HG03439 (cell line): ENCODE measurements around the gene PRSS35.
"Not testable (repeated sequence)": the region's sequence is repeated elsewhere in the genome, so short reads cannot be mapped to it uniquely, and the experiment has no call there.

Experiments used
- ATAC-seq: cut with Tn5 transposase; IDR thresholded peaks from one replicate; pipeline ENCODE4 v1.9.1; 2021; ENCODE audit warnings: mild to moderate bottlenecking, moderate library complexity; ENCODE audit not compliant: unreplicated experiment

The PRSS35 gene

GRCh38 chr6:83514866-83515466 lies 2.6 kb downstream of the PRSS35 start:
- ATAC-seq, result no peak

DNA sequence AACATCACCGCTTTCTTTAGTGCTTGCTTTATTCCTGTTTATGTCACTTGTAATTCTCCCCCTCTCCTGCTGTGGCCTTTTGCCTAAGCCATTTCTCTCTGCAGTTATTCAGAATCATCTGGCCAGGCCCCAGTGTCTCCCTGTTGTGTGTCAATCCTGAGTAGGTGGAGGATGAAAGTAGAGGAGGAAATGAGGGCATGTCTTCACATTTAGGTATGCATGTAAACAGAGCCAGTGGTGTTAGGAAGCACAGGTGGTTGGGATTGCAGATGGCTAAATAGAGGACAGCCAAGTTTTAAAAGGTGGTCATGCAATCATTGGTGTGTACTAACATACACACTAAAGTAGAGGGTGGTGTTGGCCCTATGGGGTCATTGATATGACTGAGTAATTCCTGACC lies 5.2 kb downstream of the PRSS35 start:
- ATAC-seq, result no peak

DNA sequence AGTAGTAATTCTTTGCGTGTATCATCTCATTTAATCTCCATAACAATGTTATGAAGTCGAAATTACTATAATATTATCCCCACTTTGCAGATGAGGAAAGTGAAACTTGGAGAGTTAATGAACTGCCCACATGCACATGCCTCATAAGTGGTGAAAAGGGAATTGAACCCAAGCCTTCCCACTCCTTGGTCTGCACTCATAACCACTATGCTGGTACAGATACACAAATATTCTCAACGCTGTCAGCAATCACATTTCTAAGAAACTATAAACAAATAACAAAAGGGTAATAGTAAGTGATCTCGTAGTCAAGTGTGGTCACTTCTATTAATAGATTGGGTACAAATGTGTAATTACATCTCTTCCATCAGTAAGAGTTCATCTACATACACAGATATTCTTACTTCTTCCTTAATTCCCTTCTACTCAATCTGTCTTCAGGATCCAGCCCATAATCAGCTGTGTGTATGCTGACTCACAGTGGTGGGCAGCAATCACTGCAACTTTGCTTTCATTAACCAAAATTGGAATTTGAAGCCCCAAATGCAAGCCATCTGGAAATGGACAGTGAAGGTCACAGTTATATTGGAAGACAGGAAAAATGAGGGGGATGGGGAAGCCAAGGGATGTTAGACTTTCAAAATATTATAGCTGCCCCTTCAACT lies 6.6 kb downstream of the PRSS35 start:
- no peak for ATAC-seq

GRCh38 chr6:83536034-83536646 lies 23.8 kb downstream of the PRSS35 start:
- no peak for ATAC-seq

DNA sequence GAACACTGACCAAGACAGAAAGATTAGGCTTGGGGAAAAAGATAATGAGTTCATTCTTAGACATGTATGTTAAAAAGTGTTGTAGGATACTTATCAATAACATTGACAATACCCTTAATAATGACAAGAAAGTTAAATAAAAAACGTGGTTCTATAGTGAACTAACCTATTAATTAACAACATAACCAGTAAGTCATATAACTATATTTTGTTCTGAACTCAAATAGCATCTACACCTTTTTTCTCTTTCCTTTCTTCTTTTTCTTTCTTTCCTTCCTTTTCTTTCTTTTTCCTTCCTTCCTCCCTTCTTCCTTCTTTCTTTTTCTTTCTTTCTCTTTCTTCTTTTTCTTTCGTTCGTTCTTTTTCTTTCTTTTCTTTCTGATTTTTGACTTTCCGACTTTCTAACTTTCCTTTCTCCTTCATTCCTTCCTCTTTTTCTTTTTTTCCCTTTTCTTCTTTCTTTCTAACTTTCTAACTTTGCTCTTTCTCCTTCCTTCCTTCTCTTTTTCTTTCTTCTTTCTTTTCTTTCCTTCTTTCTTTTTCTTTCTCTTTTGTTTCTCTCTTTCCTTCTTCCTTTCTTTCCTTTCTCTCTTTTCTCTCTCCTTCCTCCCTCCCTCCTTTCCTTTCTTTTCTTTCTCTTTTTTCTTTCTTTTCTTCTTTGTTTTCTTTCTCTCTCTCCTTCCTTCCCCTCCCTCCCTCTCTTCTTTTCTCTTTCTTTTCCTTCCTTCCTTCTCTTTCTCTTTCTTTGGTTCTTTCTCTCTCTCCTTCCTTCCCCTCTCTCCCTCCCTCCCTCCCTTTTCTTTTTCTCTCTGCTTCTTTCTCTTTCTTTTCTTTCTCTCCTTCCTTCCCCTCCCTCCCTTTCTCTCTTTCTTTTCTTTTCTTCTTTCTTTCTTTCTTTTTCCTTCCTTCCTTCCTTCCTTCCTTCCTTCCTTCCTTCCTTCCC lies 24.6 kb downstream of the PRSS35 start:
- no peak for ATAC-seq

DNA sequence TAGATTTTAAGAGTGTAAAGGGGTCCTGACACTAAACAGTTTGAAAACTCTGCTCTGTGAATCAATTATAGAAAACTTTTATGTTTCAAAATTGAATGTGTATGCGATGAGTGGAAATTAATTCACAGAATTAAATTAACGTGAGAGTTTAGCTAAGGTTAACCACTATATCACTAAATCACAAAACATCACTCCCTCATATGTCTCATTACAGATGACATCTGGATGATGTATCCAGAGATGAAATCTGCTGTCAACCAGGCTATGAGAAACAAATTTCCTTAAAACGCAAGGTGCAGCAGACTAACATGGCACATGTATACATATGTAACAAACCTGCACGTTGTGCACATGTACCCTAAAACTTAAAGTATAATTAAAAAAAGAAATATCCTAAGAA lies 27.3 kb downstream of the PRSS35 start:
- no peak for ATAC-seq

DNA sequence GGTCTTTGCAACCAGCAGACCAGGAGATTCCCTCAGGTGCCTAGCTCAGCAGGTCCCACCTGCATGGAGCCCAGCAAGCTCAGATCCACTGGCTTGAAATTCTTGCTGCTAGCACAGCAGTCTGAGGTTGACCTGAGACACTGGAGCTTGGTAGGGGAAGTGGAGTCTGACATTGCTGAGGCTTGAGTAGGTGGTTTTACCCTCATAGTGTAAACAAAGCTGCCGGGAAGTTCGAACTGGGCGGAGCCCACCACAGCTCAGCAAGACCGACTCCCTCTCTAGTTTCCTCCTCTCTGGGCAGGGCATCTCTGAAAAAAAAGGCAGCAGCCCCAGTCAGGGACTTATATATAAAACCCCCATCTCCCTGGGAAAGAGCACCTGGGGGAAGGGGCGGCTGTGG lies 34.3 kb downstream of the PRSS35 start:
- no peak for ATAC-seq

DNA sequence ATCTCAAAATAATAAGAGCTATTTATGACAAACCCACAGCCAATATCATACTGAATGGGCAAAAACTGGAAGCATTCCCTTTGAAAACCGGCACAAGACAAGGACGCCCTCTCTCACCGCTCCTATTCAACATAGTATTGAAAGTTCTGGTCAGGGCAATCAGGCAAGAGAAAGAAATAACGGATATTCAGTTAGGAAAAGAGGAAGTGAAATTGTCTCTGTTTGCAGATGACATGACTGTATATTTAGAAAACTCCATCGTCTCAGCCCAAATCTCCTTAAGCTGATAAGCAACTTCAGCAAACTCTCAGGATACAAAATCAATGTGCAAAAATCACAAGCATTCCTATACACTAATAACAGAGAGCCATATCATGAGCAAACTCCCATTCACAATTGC lies 38.1 kb downstream of the PRSS35 start:
- ATAC-seq, result not testable (repeated sequence)

- not testable (repeated sequence) for ATAC-seq
These were observed 39.4 kb downstream of the PRSS35 start for GRCh38 chr6:83551748-83552147.

- ATAC-seq, result no peak
These were observed 44.5 kb downstream of the PRSS35 start for GRCh38 chr6:83556871-83557270.

GRCh38 chr6:83558975-83559374 lies 46.6 kb downstream of the PRSS35 start:
- no peak for ATAC-seq

- not testable (repeated sequence) for ATAC-seq
These were observed 59.4 kb downstream of the PRSS35 start for GRCh38 chr6:83571663-83572185.

DNA sequence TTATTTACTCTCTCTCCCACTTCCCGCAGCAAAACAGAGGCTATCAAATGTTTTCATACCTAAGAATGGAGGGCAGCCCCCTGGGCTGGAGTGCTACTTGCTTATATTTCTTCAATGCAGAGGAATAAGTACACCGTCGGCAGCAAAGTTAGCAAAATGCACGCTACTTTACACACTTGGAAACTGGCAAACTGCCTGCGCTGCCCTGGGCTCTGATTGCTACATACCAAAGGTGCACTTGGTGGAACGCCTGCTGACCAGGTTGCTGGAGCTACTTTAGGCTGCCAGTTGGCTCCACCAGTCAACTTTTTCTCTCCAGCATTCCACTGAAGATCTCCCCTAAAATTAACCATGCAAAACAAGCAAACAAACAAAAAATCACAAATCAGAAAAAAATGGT lies 62.4 kb downstream of the PRSS35 start:
- no peak for ATAC-seq
